Measurements from ENCODE around the gene TEKTIP1.

Gene TEKTIP1

DNA sequence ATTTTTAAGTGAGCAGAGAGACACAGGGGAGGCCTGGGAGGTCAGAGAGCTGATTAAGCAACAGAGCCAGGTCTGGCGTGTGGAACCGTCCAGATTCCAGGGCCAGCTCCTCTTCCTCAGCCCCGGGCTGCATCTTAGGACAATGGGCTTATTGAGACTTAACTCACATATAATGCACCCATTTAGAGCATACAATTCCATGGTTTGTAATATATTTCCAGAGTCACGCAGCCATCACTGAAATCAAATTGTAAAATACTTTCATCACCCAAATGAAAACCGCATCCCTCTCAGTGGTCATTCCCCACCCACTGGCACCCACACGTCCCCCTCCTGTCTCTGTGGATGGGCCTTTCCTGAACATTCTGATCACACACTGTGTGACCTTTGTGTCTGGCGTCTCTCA lies 31.6 kb downstream of the TEKTIP1 start:
- TF ChIP-seq, protein P1, sequence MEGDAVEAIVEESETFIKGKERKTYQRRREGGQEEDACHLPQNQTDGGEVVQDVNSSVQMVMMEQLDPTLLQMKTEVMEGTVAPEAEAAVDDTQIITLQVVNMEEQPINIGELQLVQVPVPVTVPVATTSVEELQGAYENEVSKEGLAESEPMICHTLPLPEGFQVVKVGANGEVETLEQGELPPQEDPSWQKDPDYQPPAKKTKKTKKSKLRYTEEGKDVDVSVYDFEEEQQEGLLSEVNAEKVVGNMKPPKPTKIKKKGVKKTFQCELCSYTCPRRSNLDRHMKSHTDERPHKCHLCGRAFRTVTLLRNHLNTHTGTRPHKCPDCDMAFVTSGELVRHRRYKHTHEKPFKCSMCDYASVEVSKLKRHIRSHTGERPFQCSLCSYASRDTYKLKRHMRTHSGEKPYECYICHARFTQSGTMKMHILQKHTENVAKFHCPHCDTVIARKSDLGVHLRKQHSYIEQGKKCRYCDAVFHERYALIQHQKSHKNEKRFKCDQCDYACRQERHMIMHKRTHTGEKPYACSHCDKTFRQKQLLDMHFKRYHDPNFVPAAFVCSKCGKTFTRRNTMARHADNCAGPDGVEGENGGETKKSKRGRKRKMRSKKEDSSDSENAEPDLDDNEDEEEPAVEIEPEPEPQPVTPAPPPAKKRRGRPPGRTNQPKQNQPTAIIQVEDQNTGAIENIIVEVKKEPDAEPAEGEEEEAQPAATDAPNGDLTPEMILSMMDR (IDR thresholded peaks at IDR 0.05; ENCODE audit: low read length, missing control alignments), result no peak
- no peak overlapping the region for H3K4me3 ChIP-seq (replicated peaks; ENCODE audit: low read depth, low read length)
- no peak for DNase-seq (ENCODE audit: low read depth)

DNA sequence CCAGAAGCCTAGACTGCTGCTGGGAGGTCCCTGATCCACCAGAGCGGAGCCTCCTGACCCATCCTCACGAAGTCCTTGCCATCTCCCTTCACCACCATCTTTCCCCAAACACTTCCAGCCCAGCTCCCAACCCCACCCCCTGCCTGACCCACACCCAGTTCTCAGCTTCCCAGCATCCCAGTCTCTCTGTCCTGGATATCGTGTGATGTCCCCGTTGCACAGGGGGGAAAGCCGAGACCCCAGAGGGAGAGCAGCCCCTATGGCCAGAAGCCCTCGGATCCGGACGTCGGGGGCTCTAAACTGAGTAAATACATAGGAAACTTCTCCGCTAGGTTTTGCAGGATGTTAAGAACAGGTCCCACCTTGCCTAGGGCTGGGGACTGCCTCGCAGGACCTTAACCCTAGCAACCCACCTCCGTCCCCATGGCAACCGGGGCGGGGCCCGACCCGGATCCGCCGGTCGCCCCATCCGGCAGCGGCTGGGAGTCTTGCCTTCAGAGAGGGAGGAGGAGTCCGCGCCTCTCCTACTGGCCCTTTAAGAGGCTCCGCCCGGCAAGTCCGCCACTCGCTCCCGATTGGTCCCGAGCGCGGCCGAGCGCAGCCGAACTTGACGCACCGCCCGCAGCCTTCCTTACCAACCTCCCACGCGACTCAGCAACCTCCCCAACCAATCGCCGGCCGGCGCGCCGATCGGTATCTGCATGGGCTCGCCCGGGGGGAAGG lies 33.3 kb downstream of the TEKTIP1 start:
- TF ChIP-seq, protein P1 (IDR thresholded peaks at IDR 0.05; ENCODE audit: low read length, missing control alignments), result no peak
- H3K4me3 ChIP-seq (replicated peaks; ENCODE audit: low read depth, low read length), result peak overlapping the region; percentile 63
- peak; percentile 100 for DNase-seq (ENCODE audit: low read depth)

DNA sequence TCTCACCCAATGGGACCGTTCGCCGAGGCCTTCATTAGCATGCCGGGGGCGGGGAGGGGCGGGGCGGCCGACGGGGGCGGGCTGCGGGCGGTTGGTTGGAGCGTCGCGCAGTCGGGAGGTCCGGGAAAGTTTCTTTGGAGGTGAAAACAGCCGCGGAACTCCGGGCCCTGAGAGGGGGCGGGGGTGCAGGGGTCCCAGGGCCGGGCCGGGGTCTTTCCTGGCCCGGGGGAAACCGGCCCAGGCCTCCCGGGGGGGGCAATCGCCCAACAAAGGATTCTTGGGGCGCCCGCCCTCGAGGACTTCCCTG lies 33.8 kb downstream of the TEKTIP1 start, which contains the start of gene HMG20B:
TSS of gene HMG20B (plus strand) at position 90 of the 307 bp plus-strand sequence. CDS start 366 bp downstream, outside the sequence.
- DNase-seq (ENCODE audit: low read depth), result no peak
- peak within 1 kb of the TSS; percentile 88 for H3K4me3 ChIP-seq (replicated peaks; ENCODE audit: low read depth, low read length)
- TF ChIP-seq, protein P1 (IDR thresholded peaks at IDR 0.05; ENCODE audit: low read length, missing control alignments), result no peak

DNA sequence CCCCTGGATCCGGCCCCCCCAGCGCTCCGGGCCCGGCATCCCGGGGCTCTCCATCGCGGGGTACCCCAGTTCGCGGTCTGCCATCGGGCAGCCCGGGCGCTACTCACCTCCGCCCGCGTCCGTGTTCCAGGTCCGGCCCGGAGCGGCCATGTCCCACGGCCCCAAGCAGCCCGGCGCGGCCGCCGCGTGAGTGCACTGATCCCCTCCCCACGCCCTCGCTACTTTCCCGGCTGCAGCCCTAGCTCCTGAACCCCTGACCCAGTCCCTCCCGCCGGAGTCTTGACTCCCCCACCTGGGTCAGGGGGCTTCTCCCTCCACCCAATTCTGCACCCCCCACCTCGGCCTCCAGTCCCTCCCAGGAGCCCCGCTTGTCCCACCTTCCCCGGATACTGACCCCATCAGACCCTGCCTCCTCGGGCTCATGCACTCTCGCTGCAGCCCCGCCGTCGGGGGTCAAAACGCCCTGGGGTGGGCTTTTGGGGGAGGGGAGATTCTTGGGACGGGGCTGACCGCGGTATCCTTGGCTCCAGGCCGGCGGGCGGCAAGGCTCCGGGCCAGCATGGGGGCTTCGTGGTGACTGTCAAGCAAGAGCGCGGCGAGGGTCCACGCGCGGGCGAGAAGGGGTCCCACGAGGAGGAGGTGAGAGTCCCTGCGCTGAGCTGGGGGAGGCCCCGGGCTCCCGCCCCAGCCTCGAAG lies 34.3 kb downstream of the TEKTIP1 start:
- TF ChIP-seq, protein P1 (IDR thresholded peaks at IDR 0.05; ENCODE audit: low read length, missing control alignments), result no peak
- no peak for DNase-seq (ENCODE audit: low read depth)
- peak overlapping the region; percentile 88 for H3K4me3 ChIP-seq (replicated peaks; ENCODE audit: low read depth, low read length)

DNA sequence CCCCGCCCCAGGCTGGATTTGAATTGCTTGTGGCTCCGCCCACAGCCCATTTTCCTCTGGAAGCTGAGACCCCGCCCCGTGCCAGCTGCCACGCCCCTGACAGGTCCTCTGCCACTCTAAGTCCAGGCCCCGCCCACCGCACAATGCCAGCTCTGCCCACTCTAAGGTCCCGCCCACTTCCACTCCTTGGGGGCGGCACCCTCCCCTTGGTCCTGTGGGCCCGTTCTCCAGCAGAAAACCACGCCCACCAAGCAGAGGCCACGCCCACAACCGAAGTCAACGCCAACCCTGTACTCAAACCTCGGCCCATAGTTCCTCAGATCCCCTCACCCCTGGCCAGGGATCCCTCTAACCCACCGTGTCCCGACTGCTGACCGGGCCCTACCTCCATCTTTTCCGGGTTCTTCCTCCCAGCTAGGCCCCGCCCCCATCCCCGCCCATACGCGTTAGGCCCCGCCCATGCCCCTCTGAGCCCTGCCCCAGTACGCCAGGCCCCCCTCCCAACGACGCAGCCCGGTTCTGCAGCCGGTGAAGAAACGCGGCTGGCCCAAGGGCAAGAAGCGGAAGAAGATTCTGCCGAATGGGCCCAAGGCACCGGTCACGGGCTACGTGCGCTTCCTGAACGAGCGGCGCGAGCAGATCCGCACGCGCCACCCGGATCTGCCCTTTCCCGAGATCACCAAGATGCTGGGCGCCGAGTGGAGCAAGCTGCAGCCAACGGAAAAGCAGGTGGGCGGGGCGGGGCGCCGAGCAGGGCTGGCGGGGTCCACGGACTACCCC lies 35.1 kb downstream of the TEKTIP1 start:
- peak overlapping the region; percentile 88 for H3K4me3 ChIP-seq (replicated peaks; ENCODE audit: low read depth, low read length)
- peak; percentile 97 for DNase-seq (ENCODE audit: low read depth)
- TF ChIP-seq, protein P1 (IDR thresholded peaks at IDR 0.05; ENCODE audit: low read length, missing control alignments), result no peak

DNA sequence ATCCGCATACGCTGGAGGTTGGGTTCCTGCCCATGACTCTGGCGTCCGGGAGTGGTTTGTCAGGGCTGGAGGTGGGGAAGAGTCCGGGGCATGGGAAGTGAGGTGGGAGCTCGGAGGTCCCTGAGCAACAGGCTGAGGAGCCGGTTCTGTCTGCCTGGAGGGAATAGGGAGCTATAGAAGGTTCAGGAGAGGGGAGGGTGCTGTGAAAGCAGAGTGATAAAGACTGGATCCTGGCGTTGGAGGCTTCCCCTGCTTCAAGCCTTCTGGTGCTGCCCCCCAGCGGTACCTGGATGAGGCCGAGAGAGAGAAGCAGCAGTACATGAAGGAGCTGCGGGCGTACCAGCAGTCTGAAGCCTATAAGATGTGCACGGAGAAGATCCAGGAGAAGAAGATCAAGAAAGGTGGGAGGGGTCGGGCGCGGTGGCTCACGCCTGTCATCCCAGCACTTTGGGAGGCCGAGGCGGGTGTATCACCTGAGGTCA lies 36.3 kb downstream of the TEKTIP1 start:
- H3K4me3 ChIP-seq (replicated peaks; ENCODE audit: low read depth, low read length), result no peak overlapping the region
- TF ChIP-seq, protein P1 (IDR thresholded peaks at IDR 0.05; ENCODE audit: low read length, missing control alignments), result peak; percentile 20
- peak; percentile 39 for DNase-seq (ENCODE audit: low read depth)
